ENCODE data around the gene GATAD2A. TPM values are rescaled to one million over a fixed set of nuclear protein-coding genes. Genes with fewer than 3 reads are reported as not detected.

Gene GATAD2A
- total RNA-seq, result 100 to 1,000 TPM; 102 to 145 TPM

GRCh38 chr19:19404879-19405860 is at the start of gene GATAD2A:
TSS of gene GATAD2A (plus strand) at chr19:19405675. CDS start at chr19:19465346, 59,671 bp downstream.
- Histone ChIP-seq H3K27ac (peak within 1 kb of the TSS; percentile 90), H3K27me3 (no peaks in the 10 kb centered on the region), H3K9me3 (no peaks in the 10 kb centered on the region), H3K36me3 (no peaks in the 10 kb centered on the region), H3K4me3 (peak within 1 kb of the TSS; percentile 76), H3K9ac (ENCODE audit: low read depth in 2 of 2, low read length in 2 of 2) (peak within 1 kb of the TSS; percentile 86 to 91), H3K4me1 (peaks cover 5% of the 10 kb centered on the region)
- TF ChIP-seq CTCF (IDR thresholded peaks at IDR 0.05), result no peak
- DNase-seq, result peak; percentile 96
- intact Hi-C loops (cut with DNase I), result loop anchor here (5.0 kb wide), 2 partner anchors 38 to 87 kb away; no protein-coding TSS in a partner anchor

- H3K27me3 ChIP-seq, result no peaks in the 10 kb centered on the region
- intact Hi-C loops (cut with DNase I), result no loop called here
- no peaks in the 10 kb centered on the region for H3K4me1 ChIP-seq
- TF ChIP-seq CTCF (IDR thresholded peaks at IDR 0.05), result no peak
- peaks cover 28% of the 10 kb centered on the region for H3K36me3 ChIP-seq
- no peak overlapping the region for H3K9ac ChIP-seq (ENCODE audit: low read depth in 2 of 2, low read length in 2 of 2)
- no peak overlapping the region for H3K27ac ChIP-seq
- DNase-seq, result no peak
- H3K4me3 ChIP-seq, result no peak overlapping the region
- H3K9me3 ChIP-seq, result no peaks in the 10 kb centered on the region
Observed at GRCh38 chr19:19356500-19356899, 49.0 kb upstream of the GATAD2A start.

- no peaks in the 10 kb centered on the region for H3K27me3 ChIP-seq
- H3K9me3 ChIP-seq, result no peaks in the 10 kb centered on the region
- no peaks in the 10 kb centered on the region for H3K4me1 ChIP-seq
- no peak overlapping the region for H3K9ac ChIP-seq (ENCODE audit: low read depth in 2 of 2, low read length in 2 of 2)
- intact Hi-C loops (cut with DNase I), result no loop called here
- DNase-seq, result no peak
- no peak overlapping the region for H3K27ac ChIP-seq
- H3K36me3 ChIP-seq, result peaks cover 28% of the 10 kb centered on the region
- no peak overlapping the region for H3K4me3 ChIP-seq
- no peak for TF ChIP-seq CTCF (IDR thresholded peaks at IDR 0.05)
Observed at GRCh38 chr19:19356901-19357566, 48.4 kb upstream of the GATAD2A start.

GRCh38 chr19:19361075-19361594 is 44.3 kb upstream of the GATAD2A start:
- Histone ChIP-seq H3K27ac (no peak overlapping the region), H3K9ac (ENCODE audit: low read depth in 2 of 2, low read length in 2 of 2) (no peak overlapping the region), H3K4me1 (no peaks in the 10 kb centered on the region), H3K4me3 (no peak overlapping the region), H3K36me3 (peaks cover under 1% of the 10 kb centered on the region), H3K9me3 (no peaks in the 10 kb centered on the region), H3K27me3 (no peaks in the 10 kb centered on the region)
- intact Hi-C loops (cut with DNase I), result no loop called here
- peak; percentile 87 for DNase-seq
- TF ChIP-seq CTCF (IDR thresholded peaks at IDR 0.05), result peak; percentile 75

GRCh38 chr19:19362075-19362474 is 43.4 kb upstream of the GATAD2A start:
- intact Hi-C loops (cut with DNase I), result no loop called here
- no peak overlapping the region for H3K9ac ChIP-seq (ENCODE audit: low read depth in 2 of 2, low read length in 2 of 2)
- DNase-seq, result no peak
- no peaks in the 10 kb centered on the region for H3K9me3 ChIP-seq
- TF ChIP-seq CTCF (IDR thresholded peaks at IDR 0.05), result no peak
- no peak overlapping the region for H3K27ac ChIP-seq
- no peaks in the 10 kb centered on the region for H3K36me3 ChIP-seq
- peaks cover 4% of the 10 kb centered on the region for H3K4me1 ChIP-seq
- H3K4me3 ChIP-seq, result no peak overlapping the region
- H3K27me3 ChIP-seq, result no peaks in the 10 kb centered on the region
